NCI-H1930 (cell line): ENCODE data around the gene ARL5C.

Source experiments
- DNase-seq, 2 experiments: peaks; one replicate each; lab custom pipeline; 2025; lab: John Stamatoyannopoulos, UW

The ARL5C gene

GRCh38 chr17:39167476-39167875 is 1.5 kb upstream of the ARL5C start:
- no peak for DNase-seq

- DNase-seq = no peak
Observed at GRCh38 chr17:39166437-39167335, 725 bp upstream of the ARL5C start.

GRCh38 chr17:39165178-39165840 is 652 bp downstream of the ARL5C start:
- DNase-seq = no peak

GRCh38 chr17:39164675-39165143 is 1.3 kb downstream of the ARL5C start:
- peak; percentile 54 to 63 for DNase-seq

GRCh38 chr17:39161962-39162361 is 4.0 kb downstream of the ARL5C start:
- DNase-seq = no peak

GRCh38 chr17:39158623-39159022 is 7.3 kb downstream of the ARL5C start:
- DNase-seq = no peak

- DNase-seq = no peak
Observed at GRCh38 chr17:39156491-39156890, 9.5 kb downstream of the ARL5C start.

GRCh38 chr17:39155654-39156053 is 10.3 kb downstream of the ARL5C start:
- DNase-seq = no peak

- DNase-seq = peak; percentile 76 to 87
Observed at GRCh38 chr17:39153599-39154051, 12.3 kb downstream of the ARL5C start.

- DNase-seq = no peak
Observed at GRCh38 chr17:39151943-39152818, 13.8 kb downstream of the ARL5C start.

- no peak for DNase-seq
Observed at GRCh38 chr17:39151150-39151942, 14.6 kb downstream of the ARL5C start, which contains the start of gene PLXDC1. Gene PLXDC1, minus strand, starts transcription at chr17:39151637. Its CDS starts 200 bp downstream, at chr17:39151437.

- no peak for DNase-seq
Observed at GRCh38 chr17:39150795-39151149, 15.2 kb downstream of the ARL5C start.

- no peak for DNase-seq
Observed at GRCh38 chr17:39150104-39150634, 15.8 kb downstream of the ARL5C start.

- DNase-seq = no peak
Observed at GRCh38 chr17:39147221-39148185, 18.5 kb downstream of the ARL5C start.

- no peak for DNase-seq
Observed at GRCh38 chr17:39146273-39146672, 19.7 kb downstream of the ARL5C start.

GRCh38 chr17:39145143-39145542 is 20.8 kb downstream of the ARL5C start:
- DNase-seq = no peak

- no peak for DNase-seq
Observed at GRCh38 chr17:39144416-39144840, 21.5 kb downstream of the ARL5C start.

- DNase-seq = no peak
Observed at GRCh38 chr17:39143552-39144093, 22.3 kb downstream of the ARL5C start.

- DNase-seq = no peak
Observed at GRCh38 chr17:39141915-39142664, 23.9 kb downstream of the ARL5C start.
